HG02798 (cell line): ENCODE measurements around the gene MYO16.

Source experiments
- ATAC-seq: cut with Tn5 transposase; IDR thresholded peaks from one replicate; pipeline ENCODE4 v1.9.1; 2021; ENCODE audit warnings: mild to moderate bottlenecking; ENCODE audit not compliant: unreplicated experiment, poor library complexity

Gene MYO16

DNA sequence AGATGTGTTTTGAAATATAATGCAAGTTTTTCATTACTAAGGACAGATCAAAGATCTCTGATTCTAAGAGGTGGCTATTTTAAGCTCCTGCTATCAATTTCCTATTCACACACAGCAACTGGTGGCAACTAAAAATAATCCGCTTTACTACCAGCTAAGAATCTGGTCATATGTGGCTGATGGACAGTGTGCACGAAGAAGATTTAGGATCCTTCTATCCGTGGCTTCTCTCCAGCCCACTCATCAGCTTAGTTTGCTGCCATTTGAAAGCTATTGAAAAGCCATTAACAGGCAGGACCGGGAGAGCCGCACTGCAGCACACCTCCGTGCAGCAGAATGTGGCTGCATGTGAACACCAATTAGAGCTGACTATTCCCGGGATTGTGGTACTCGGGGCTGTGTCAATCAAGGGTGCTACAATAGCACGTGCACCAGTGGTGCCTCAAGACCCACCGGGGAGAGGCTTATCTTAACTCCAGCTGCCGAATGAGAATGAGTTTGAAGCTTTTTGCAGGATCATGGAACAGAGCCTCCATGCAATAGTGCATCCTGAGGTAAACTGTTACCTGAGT is at the start of gene MYO16:
TSS of gene MYO16 (plus strand) at position 431 of the 572 bp plus-strand sequence. CDS start 234 bp downstream, outside the sequence.
- no peak for ATAC-seq

DNA sequence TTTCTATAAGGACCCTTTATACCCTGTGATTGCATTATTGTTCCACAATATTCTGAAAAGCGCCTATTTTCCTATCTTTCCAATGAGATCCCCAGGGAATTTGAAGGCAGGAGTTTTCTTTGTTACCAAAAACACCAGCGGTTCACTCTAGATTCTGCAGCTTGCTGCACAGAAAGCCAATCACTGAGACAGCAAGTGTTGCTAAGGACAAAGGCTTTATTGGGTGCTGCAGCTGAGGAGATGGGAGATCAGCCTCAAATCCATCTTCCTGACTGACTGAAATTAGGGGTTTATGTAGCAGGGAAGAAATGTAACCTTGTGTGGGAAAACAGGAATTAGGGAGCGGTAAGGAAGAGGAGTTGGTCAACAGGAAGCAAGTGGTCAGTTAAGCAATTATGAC is 42.6 kb upstream of the MYO16 start:
- ATAC-seq: no peak

DNA sequence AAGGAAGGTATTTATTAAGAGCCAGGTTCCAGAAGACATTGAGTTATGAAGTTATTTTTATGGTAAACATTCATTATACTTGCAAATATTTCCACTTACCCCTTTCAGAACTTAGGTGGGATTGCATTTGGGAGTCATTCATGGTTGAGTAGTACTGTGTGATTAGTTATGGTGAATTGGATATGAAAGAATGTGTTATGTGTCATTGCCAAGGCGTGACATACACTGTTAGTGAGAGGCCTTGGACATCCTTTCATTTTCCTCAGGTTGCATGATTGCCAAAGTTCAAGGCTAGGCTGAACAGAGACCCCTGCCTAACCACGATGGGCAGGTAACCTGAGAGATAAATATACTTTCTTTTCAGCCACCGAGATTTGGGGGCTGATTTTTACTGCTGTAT is 40.9 kb upstream of the MYO16 start:
- ATAC-seq: no peak

DNA sequence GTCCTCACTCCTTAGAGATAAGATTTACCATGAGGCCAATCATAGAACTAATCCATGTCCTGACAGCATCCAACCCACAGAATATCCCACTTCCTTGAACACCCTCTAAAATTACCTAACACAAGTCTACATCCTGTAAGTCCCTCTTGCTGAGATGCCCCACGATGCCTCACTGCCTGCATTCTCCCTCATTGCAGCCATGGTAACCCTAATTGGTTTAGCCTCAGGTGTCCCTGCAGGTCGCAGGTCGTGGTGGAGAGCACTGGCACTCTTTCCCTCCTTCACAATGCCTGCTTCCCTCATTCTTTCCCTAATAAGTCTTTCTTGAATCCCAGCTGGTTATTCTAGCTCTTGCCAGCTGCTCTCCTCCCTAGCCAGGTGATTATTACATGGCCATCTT is 35.3 kb upstream of the MYO16 start:
- no peak for ATAC-seq

DNA sequence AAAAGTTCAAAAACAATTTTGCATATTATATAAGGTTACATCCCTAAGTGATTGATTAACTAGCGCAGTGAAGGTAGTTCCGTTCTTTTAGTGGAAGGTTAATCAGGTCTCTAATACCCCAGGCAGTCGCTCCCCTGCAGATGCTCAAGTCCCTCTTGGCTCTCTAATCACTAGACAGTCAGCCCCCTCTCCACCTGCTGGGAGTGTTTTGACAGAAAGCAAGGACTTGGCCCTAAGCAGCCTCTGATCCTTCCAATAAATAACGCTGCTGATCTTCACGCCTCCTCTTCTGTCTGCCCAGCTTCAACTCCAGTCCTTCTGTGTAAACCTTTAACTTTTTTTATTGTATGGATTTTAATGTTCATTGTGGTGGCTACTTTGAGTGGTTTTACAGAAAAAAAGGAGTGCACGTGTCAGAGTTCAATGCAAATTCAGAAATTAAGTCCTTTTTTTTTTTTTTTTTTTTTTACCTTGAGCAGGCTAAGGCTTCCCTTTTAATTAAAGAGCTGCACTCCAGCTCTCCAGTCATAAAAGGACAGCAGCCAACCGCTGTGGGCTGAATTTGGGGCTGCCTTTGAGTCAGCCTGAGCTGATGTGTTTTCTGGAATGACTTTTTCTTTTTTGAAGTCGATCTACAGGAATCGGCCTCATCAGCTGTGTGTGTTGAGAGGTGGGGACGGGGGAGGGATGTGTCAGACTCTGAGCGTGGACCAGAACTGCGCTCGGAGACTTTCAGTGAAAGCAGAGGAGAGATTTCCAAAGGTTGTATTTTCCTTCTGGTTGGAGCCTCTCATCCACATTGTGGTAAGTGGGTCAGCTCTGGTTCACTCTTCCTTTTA is 33.8 kb upstream of the MYO16 start:
- no peak for ATAC-seq

DNA sequence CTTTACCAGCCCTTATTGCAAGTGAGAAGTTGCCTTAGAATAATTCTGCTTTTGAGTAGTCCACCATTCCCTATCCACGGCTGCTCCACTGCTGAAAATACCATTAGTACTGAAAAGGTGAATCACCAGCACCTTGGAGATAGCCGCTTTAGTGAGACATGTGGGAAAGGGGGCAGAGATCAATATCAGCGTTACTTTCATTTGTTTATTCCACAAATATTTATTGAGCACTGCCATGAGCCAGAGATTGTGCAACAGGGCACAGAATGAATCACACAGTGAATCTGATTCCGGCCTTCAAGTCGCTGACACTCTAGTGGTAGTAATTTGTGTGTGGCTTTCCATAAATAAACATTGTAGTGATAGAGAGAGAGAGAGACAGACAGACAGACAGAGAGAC is 31.5 kb upstream of the MYO16 start:
- ATAC-seq: no peak

DNA sequence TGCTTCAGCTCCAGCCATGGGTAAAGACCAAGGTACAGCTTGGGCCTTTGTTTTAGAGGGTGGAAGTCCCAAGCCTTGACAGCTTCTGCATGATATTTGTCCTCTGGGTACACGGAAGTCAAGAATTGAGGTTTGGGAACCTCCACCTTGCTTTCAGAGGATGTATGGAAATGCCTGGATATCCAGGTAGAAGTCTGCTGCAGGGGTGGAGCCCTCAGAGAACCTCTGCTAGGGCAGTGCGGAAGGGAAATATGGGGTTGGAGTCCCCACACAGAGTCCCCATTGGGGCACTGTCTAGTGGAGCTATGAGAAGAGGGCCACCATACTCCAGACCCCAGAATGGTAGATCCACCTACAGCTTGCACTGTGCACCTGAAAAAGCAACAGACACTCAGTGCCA is 23.0 kb upstream of the MYO16 start:
- ATAC-seq: no peak

DNA sequence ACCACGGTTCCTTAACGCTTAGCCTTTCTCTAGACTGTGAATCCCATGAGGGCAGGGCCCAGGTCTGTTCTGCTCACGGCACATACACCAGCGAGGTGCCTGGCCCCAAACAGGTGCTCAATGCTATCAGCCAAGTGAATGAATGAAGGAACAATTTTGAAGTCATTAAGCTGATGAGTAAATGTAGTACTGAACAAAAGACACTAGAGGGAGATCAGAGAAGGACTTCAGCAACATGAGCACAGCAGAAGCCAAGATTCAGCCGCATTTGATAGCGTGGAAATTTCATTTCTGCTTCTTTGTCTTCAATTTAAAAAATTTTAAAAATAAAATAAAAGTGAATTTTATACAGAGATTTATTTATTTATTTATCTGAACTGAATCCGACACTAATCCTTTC is 20.1 kb upstream of the MYO16 start:
- no peak for ATAC-seq

DNA sequence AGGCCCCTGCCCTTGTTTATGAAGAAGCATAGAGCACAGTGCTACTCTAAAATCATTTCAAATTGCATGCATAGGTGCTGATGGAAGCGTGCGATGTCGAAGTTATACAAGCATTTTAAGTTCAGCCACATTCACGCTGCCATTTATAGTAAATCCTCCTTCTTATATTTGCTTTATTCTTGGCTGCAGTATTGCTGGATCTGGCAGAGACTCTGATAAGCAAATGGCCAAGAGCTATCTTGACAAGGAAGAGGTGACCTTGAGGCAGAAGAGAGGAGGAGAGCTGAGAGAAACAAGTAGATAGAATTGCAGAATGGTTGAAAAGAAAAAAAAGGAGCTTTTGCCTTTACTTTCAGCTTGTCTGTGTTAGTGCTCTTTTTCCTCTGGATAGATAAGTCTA is 18.9 kb upstream of the MYO16 start:
- no peak for ATAC-seq

DNA sequence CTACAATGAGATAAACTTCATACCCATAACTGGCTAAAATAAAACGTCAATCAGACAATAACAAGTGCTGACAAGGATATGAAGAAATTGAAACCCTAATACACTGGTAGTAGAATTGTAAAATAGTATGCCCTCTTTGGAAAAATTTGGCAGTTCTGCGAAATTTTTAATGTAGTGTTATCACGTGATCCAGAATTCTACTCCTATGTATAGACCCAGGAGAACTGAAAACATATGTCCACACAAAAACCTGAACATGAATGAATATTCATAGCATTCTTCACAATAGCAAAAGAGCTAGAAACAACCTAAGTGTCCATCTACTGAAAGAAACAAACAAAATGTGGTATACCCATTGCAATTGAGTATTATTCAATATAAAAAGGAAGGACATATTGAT is 14.2 kb upstream of the MYO16 start:
- ATAC-seq: no peak

DNA sequence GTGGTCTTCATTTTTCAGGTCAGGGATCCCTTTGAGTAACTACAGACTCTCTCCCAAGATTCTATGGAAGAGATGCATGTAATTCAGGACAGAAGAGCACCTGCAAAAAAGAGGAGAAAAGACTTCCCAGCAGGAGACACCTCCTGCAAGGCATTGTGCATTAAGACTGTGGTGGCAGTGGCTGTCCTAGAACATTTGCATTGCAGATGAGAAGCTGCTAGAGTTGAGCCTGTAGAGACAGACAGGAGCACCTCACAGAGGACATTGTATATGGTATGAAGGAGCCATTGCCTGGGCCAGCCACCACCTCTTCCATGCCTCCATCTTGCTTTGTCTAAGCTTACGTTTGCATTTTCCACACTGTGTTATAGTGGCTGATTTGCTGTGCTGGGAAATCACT is 11.2 kb upstream of the MYO16 start:
- ATAC-seq: no peak

DNA sequence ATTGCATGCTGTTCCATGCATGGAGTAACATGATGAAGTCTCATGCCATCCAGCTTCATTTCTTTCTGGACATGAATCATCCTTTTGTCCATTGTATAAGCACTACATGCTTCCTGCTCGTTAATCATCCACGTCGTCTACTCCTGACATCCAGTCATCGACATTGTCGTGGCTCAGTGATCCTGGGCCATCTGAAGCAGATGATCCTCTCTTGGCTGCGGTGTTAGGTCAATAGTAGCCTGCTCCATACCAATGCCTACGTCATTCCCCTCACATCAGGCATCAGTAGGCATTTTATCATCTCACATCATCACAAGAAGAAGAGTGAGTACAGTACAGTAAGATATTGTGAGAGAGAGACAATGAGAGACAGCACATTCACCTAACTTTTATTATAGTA is 7.9 kb upstream of the MYO16 start:
- no peak for ATAC-seq

DNA sequence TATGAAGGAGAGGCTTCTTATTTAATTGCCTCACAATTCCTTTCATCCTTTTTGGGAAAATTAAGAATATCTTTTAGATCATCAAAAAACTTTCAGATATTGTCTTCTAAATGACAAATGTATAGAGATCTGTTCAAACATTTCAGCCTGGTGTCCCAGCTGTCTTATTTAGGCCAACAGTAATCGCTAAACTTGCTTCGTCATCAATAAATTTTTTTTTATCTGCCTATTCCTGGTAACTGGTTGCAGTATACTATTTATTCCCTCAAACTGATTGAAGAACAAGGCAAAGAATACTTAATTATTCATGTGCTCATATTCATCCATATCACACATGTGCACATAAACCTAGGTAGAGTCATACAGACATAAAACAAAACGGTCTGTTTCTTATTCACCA is 5.3 kb upstream of the MYO16 start:
- ATAC-seq: no peak

DNA sequence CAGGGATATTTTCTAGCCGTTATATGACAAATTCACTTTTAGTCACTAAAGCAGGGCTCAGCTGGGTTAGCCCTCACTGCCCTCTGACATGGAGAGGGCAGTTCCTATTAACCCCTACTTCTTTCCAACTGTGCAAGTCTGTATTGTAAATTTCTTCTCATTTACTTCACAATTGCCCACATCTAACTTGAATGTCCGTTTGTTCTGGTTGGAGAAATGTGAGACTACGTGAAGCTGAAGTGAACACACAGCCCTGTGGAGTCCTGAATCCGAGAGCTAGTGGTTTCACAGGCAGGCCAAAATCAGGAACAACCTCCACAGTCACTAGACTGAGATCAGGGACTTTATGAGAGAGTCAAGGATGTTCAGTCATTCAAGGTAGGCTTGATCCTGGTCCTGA is 4.4 kb upstream of the MYO16 start:
- no peak for ATAC-seq

DNA sequence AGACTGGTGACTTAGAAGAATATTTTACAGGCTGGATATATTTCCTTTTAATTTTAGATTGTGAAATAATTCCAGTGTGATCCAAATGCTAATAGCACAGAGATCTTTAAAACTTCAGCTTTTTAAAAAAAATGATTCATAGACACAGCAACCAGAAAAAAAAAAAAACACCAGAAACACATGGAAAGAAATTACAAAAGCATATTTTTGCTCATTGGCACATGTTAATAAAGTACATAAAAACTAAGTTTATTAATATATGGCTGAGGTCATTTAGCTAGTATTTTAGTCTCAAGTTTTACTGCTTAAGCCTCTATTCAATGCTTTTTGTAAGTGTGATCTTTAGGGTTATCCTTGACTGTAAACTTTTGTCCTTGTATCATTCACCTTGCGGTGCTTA is 577 bp downstream of the MYO16 start:
- no peak for ATAC-seq

DNA sequence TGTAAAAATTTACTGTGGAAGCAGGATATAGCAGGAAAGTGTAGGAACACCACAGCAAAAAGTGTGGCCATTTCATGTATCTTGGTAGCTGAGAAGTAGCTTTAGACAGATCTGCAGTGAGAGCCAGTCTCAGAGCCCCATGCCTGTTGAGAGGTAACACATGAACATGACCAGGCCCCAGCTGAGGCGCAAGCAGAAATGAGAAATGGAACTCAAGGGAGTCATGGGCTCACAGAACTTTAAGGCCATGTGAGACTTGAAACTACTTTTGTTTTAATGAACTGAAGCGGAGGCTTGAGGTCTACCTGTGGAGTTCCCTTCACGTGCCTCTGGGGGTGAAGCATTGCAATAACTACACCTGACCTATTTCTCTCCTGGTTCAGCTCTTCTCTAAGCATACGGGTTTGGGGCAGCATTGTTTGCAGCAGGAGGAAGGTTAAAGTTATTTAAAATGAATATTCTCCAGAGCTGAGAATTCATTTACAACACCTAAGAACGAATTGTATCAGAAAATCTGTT is 3.3 kb downstream of the MYO16 start:
- no peak for ATAC-seq

DNA sequence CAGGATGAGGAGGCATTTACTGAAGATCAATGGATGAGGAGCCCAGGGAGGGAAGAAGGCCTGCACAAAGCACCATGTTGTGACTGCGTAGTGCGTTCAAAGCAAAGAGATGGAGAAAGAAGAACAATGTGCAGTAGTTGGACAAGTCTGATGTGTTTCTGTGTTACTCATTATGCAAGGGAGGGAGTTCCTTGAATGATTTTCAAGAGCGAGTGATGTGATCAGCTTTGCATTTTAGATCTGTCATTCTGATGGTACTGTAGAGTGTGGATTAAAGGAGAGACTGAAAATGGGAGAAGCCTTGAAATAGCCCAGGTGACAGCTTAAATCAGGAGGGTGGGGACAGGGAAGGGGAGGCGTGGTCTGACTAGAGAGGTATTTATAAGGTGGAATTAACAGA is 9.5 kb downstream of the MYO16 start:
- no peak for ATAC-seq

DNA sequence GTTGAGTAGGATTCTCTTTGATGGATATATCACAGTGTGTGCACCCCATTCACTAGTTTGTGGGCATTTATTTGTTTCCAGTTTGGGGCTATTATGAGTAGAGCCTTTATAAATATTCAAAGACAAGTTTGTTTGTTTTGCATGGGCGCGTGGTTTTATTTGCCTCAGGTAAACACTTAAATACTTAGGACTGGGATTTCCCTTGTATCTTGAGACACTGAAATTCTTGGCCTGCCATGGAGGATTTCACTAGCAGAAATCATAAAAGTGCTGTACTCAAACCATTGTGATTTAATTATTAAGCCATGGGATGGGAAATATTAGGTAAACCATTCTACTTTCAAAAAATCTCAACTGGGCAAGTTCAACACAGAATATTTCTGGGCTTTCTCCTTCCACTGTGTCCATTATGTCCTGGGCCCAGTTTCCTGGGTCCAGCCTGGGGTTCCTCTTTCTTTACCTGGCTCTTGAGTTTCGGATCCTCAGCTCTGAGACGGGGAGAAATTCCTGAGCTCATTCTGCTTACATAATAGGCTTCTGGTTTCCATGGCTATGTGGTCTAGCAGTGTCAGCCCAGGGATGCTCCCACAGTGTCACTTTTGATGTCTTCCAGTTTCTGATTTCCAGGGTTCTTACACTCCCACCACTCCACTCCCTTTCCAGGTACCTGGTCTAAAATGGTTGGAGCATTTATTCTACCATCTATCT is 14.4 kb downstream of the MYO16 start:
- no peak for ATAC-seq

DNA sequence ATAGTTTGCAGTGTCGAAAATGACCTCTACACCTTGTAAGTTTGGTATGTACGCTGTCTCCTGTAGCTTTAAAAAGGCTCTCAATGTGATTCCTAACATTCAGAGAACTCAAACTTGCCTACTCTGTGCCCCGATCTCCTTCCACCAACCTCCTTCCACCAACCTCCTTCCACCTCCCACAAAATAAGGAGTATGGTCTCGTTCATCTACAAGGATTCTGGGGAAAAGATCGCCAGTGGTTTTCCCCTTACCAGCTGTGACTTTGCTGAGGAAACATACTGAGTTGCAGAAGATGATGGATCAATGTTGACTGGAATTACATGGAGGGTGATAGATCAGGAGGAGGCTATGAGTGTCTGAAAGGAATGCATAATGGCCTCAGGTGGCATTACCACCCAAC is 16.0 kb downstream of the MYO16 start:
- no peak for ATAC-seq

DNA sequence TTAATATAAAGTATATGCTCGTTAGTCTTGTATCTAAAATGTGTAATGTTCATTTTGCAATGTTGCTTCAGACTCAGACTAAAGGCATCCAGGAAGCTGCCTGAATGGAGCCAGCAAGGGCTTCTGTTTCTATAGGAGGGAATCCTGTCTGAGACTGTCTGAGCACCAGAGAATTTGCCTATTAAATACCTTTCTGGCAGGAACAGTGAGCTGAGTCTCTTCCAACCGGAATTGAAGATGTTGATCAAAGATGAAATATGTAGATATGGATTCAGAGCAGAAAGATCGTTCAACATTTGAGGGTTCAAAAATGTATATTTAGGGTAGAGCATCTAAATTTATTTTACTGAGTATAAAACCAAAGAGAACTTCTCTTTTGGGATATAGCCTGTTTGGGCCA is 20.9 kb downstream of the MYO16 start:
- no peak for ATAC-seq

DNA sequence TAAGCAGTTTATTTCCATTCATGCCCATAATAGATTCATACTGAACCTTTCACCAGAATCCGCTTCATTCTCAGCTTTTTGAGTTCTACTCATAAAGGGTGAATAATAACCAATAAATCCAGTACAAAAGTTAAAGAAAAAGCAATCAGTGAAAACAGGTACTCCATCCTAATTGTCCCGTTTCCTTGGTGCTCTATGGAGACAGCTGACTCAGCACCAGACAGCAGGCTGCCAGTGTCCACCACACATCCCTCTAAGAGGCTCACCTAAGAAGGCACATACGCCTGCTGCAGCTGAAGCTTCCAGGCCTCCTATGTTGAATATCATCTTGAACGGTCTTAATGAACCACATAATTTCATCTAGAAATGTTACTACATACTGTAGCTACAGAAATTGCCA is 27.3 kb downstream of the MYO16 start:
- ATAC-seq: no peak
